ENCODE measurements around the gene STAT5B.
"Not testable (repeated sequence)": the region's sequence is repeated elsewhere in the genome, so short reads cannot be mapped to it uniquely, and the experiment has no call there.

STAT5B gene

GRCh38 chr17:42225646-42226045 is 50.5 kb downstream of the STAT5B start:
- DNase-seq: no peak

GRCh38 chr17:42224651-42225050 is 51.5 kb downstream of the STAT5B start:
- no peak for DNase-seq

- DNase-seq: peak; percentile 82 to 91
Measured at GRCh38 chr17:42221886-42222745, 54.1 kb downstream of the STAT5B start.

GRCh38 chr17:42219280-42219679 is 56.9 kb downstream of the STAT5B start:
- DNase-seq: not testable (repeated sequence)

DNA sequence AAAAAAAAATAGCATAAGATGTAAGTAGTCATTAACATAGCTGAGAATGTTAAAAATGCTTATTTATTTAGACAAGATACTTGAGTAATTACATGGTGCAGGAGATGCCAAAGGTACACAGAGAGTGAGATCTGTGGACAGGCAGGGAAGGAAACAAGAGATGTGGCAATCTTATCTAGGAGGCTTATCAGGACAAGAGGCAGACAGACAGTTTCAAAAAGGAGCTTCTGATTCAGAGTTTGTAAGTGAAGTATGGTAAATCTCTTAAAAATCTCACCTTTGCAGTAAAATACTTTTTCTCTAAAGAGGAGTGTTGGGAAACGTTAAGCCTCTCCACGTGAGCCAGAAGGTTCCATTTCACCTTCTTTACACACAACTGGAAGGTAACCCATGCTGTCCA is 62.0 kb downstream of the STAT5B start:
- no peak for DNase-seq

- DNase-seq: no peak
Measured at GRCh38 chr17:42212382-42212781, 63.8 kb downstream of the STAT5B start.

- not testable (repeated sequence) for DNase-seq
Measured at GRCh38 chr17:42211921-42212341, 64.3 kb downstream of the STAT5B start.

DNA sequence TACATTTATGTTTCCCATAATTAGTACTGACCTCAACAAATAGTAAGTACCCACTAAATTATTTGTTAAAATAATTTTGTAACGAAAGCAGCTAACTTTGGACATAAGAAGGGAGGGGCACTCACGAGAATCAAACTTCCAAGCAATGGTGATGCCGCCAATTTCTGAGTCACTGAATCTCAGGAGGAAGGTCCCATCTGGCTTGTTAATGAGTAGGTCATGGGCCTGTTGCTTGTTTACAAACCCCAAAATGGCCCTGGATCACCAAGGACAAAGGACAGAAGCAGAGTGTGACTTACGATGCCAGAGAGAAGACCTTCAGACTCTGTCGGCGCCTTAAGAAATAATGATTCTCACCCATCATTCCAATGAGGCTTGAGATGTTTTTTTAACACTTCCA is 66.1 kb downstream of the STAT5B start:
- DNase-seq: no peak

DNA sequence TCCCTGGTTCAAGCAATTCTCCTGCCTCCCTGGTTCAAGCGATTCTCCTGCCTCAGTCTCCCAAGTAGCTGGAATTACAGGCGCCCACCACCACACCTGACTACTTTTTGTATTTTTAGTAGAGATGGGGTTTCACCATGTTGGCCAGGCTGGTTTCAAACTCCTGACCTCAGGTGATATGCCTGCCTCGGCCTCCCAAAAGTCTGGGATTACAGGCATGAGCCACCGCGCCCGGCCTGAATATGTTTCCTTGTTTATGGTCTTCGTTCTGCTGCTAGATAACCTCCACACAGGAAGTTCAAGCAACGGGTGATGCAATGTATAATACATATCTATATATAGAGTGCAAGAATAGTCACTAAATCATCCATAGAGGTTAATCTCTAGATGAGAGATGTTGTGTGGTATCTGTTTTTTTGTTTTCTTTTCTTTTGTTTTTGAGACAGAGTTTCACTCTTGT is 70.0 kb downstream of the STAT5B start:
- not testable (repeated sequence) for DNase-seq

DNA sequence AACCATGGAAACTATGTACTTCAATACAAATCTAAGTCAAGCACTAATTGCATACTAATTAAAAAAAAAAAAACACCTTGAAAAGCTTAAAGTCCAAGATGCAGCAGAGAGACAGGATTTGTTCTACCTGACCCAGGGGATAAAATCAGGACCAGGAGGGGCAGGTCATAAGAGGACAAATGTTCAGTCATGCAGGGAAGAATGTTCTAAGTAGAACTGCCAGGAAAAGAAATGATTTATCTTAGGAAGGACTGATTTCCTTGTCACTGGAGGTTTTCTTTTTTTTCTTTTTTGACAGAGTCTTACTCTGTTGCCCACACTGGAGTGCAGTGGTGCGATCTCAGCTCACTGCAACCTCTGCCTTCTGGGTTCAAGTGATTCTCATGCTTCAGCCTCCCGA is 72.8 kb downstream of the STAT5B start:
- DNase-seq: no peak

DNA sequence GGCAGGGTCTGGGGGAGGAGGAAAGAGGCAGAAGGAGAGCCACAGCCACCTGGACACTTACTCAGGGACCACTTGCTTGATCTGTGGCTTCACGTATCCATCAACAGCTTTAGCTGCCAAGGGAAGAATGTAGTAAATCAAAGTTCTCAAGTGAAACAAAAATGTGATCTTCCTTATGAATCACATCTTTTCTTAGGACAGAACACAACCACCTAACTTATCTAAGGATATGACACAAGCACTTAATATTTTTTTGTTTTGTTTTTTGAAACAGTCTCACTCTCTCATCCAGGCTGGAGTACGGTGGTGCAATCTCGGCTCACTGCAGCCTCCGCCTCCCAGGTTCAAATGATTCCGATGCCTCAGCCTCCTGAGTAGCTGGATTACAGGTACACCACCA is 73.5 kb downstream of the STAT5B start:
- no peak for DNase-seq

DNA sequence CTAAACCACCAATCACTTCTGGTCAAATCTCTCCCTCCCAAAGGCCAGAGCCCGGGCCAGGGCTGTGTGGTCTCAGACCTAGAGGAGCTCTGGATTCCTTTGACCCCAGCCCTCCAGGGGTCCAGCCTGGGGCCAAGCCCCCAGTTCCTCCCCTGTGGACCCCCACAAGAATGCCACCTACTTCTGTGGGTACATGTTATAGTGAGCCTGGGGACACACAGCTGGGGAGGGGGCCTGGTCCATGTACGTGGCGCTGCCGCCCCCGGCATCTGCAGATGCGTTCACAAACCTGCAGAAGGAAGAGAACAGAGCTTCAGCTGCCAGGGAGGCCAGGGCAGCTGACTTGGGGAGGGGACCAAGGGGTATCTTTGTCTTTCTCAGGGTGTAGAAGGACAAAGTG is 74.0 kb downstream of the STAT5B start:
- no peak for DNase-seq

GRCh38 chr17:42201458-42201772 is 74.8 kb downstream of the STAT5B start:
- no peak for DNase-seq

DNA sequence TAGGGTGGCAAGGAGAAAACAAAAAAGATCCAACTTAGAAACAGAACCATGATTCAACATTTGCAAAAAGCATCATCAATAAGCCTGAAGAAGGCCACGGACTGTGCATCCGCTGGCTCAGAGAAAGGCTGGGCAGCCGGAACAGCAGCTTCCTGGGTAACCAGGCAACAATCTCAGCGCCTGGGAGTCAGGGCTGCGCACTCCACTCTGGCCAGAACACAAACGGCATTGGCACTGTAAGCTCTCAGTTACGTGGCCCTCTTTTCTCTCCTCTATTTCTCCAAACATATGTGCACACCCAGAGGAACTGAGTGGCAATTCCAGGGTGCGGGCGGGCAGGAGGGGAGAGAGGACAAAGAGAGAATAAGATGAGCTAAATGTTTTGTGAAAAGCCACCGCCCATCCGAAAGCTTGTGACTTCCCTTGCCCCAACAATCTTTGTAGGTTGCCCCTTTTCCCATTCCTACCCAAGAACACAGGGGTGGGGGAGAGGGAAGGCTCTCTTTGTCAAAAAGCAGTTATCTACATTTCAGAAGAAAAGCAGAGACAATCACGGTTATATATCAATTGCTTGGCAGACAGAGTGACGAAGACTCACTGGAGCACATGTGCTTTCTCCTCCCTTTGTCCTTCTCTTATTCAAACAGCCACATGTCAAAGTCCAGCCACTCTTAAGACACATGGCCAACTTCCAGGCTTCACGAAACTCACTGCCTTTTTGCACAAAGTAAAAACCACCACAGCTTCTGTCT is 75.3 kb downstream of the STAT5B start:
- DNase-seq: no peak

DNA sequence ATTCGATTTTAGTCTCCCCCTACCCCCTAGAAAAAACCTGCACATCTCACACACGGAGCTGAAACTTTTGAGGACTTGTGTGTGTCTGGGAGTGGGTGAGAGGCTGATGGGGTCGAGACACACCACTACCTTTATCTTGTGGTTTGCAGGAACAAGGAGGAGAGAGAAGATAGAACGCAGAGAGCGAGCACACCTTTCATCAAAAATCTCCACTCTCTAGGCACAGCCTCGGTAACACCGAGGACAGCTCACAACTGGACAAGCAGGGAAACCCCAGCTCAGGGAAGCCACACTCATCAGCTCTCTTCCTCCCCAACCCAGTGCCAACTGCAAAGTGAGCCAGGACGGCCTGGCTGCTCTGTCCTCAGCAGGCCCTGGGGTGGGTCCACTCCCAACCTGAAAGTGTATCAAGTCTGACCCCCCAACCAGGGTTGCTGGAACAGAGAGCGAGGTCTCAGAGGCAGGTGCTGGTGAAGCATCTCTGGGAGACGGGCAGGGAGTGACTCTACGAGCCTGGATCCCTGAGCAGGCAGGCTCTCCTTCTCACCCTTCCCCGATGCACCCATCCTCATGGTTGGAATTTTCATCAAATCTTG is 76.7 kb downstream of the STAT5B start:
- DNase-seq: no peak

GRCh38 chr17:42198897-42199296 is 77.3 kb downstream of the STAT5B start:
- peak; percentile 58 to 66 for DNase-seq

DNA sequence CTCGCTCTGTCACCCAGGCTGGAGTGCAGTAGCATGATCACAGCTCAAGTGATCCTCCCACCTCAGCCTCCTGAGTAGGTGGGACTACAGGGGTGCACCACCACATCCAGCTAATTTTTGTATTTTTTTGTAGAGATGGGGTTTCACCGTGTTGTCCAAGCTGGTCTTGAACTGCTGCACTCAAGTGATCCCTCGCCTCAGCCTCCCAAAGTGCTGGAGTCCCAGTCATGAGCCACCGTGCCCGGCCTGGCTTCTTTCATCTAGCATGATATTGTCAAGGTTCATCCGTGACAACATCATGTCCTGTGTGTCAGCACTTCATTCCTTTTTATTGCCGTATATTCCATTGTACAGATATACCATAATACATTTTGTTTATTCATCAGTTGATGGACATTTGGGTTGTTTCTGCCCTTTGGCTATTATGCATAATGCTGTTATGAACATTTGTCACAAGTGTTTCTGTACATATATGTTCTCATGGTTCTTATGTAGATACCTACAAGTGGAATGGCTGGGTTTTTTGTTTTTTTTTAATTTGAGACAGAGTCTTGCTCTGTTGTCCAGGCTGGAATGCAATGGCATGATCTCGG is 78.5 kb downstream of the STAT5B start:
- no peak for DNase-seq

DNA sequence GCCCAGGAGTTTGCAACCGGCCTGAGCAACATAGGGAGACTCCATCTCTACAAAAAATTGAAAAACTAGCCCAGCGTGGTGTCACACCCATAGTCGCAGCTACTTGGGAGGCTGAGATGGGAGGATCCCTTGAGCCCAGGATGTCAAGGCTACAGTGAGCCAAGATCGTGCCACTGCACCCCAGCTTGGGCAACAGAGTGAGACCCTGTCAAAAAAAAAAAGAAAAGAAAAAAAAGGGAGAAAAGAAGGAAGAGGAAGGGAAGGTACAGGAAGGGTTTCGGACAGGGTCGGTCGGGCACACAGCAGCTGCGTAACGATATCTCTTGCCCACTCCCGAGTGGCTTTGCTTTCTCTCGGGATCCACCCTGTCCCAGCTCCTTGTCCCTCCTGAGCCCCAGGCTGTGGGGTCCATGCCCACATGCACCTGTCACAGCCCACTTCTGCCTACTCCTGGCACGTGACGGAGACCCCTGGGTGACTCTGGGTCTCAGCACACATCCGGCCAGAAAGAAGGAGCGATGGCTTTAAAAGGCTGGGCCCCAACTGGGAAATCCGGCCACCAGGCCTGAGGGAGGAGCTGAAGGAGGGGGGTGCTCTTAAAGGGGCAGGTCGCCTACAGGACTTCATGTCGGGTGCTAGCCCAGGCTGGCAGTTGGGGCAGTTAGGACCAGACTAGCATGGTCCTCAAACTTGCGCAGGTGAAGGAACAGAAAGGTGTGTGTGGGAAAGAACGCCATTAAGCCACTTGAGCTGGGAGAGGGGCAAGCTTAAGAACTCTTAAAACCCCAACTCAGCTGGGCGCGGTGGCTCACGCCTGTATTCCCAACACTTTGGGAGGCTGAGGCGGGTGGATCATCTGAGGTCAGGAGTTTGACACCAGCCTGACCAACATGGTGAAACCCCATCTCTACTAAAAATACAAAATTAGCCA is 82.0 kb downstream of the STAT5B start, which contains the start of gene GHDC:
Gene GHDC, minus strand, starts transcription at position 526 of the 931 bp plus-strand sequence. CDS start 913 bp downstream, outside the sequence.
- peak; percentile 85 to 87 for DNase-seq

GRCh38 chr17:42193216-42193968 is 82.8 kb downstream of the STAT5B start:
- no peak for DNase-seq

GRCh38 chr17:42192189-42193126 is 83.7 kb downstream of the STAT5B start:
- DNase-seq: no peak
